Measurements from ENCODE around the gene BUB1. TPM values are rescaled to one million over a fixed set of nuclear protein-coding genes. Genes with fewer than 3 reads are reported as not detected.
A peak's percentile ranks its signal among the peaks of the same experiment; 100 is the strongest.
"Not testable (repeated sequence)": the region's sequence is repeated elsewhere in the genome, so short reads cannot be mapped to it uniquely, and the experiment has no call there.

Gene BUB1
- total RNA-seq, 1 experiment from 2014 or later = 174 TPM

- no peak for DNase-seq (ENCODE audit: low read depth)
Measured at GRCh38 chr2:110691612-110692258, 13.9 kb upstream of the BUB1 start.

DNA sequence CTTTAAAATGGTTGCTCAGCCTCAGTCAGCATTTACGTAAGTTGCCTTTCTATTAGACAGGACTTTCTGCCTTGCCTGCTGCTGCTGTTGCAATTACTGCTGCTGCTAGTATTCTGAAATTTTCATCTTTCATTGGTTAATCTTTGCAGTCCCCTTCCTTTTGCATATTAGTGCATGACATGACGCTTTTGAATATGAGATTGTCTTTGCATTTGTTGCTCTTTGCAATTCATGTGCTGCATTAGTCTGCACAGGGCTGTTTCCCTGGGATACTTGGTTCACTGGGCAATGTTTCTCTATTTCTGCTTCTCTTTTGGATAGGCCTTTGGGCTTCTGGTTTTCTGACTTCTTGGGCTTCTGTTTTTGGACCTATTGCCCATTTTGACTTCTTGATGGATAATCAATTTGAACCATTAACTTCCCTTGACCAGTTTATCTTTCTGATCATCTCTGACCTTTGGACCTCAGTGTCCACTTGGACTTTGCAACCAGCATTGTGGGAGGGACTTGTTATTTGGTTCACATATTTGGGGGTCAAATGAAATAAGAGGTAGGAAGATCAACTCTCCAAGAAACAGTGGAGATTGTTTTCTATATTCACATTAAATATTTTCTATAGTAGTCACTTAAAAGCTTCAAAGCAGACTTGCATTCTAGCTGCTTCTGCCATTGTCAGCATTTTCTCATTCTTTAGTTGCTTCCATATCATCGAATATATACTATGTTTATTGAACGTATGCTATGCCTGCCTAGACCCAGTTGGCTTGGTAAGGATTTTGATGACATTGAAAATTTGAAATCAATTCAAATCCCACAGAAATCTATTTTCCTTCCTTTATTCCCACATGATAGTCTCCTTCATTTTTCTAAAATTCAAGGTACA lies 12.5 kb upstream of the BUB1 start:
- no peak for DNase-seq (ENCODE audit: low read depth)

GRCh38 chr2:110688594-110689091 lies 10.8 kb upstream of the BUB1 start:
- peak; percentile 7 for DNase-seq (ENCODE audit: low read depth)

DNA sequence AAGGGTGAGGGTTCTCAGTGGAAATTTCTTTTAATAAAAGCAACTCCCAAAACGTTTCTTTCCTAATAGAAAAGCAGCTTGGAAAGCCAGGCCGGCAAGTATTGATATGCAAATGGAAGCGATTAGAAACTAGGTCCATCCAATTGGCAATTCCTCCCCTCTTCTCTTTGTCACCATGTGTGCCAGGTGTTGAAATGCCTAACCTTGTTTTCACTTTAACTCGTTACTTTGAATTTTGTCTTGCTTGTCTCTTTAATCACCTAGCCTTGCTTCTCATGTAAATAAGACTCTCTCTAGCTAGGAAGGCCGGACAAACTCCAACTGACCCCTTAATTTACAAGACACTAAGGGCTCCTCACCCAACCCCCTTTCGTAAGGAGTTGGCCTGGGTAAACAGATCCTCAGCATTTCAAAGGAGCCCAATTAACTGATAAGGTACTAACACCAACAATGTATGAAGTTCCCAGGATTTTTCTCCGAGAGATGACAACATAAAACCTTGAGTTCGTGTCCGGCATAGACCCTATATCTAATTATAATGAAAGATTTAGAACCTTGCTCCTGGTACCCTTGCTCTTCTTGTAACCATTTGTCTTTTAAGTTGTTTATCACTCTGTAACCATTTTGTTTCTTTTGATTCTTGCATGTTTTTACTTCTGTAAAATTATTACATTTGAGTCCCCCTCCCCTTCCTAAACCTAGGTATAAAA lies 10.1 kb upstream of the BUB1 start:
- not testable (repeated sequence) for DNase-seq (ENCODE audit: low read depth)

- no peak for DNase-seq (ENCODE audit: low read depth)
Measured at GRCh38 chr2:110682872-110683271, 5.0 kb upstream of the BUB1 start.

- no peak for DNase-seq (ENCODE audit: low read depth)
Measured at GRCh38 chr2:110682267-110682666, 4.4 kb upstream of the BUB1 start.

DNA sequence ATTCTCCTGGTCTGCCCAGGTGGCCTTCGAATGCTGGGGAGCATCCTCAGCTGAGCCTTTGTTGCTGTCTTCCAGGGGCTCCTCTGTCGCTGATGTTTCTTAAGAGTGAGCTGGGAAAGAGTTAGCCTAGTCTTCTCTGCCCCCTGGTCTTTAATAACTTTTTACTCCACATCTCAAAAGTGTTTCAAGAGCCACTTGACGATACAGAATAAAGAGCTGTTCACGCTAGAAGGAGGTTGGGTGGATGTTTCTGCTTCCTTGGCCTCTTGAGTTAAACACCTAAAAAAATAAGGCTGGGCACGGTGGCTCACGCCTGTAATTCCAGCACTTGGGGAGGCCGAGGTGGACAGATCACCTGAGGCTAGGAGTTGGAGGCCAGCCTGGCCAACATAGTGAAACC lies 2.8 kb upstream of the BUB1 start:
- DNase-seq (ENCODE audit: low read depth) = no peak

- DNase-seq (ENCODE audit: low read depth) = no peak
Measured at GRCh38 chr2:110679865-110680264, 2.0 kb upstream of the BUB1 start.

GRCh38 chr2:110679337-110679707 lies 1.5 kb upstream of the BUB1 start:
- DNase-seq (ENCODE audit: low read depth) = peak; percentile 15

- peak; percentile 43 for DNase-seq (ENCODE audit: low read depth)
Measured at GRCh38 chr2:110678457-110679336, 834 bp upstream of the BUB1 start.

- peak; percentile 6 for DNase-seq (ENCODE audit: low read depth)
Measured at GRCh38 chr2:110677080-110677479, 783 bp downstream of the BUB1 start.

GRCh38 chr2:110675679-110676078 lies 2.2 kb downstream of the BUB1 start:
- no peak for DNase-seq (ENCODE audit: low read depth)

DNA sequence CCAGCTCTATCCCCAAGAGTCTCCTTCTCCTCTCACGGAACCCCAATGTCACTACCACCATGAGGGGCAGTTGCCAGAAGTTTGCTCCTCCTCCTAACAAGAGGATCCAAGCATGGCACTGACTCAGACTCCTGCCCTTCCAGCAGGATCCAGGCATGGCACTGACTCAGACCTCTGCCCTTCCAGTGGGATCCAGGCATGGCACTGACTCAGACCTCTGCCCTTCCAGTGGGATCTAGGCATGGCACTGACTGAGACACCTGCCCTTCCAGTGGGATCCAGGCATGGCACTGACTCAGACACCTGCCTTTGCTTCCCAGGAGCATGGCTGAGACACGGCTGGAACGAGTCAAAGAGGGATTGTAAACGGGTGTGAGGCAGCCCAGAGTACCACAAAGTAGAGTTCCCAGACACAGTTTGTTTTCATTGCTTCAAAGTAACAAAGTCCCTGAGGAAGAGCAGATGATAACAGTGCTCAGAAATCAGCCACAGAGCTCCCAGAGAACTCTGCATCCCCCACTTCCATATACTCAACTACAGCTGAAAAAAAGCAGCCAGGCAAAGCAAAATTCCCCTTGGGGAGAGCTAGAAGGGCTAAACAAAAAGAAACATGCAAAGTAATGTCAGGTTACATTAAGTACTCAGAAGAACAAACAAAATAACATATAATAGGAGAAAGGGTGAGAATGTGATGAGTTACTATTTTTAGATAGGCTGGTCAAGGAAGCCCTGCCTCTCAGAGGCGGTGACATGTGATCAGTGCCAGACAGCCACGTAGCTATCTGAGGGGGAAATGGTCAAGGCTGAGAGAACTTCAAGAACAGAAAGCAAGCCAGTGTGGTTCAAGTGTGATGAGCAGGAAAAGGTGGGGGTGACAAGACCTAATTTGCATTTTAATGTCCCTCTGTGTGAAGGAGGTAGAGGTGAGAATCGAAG lies 3.0 kb downstream of the BUB1 start:
- peak; percentile 57 for DNase-seq (ENCODE audit: low read depth)

DNA sequence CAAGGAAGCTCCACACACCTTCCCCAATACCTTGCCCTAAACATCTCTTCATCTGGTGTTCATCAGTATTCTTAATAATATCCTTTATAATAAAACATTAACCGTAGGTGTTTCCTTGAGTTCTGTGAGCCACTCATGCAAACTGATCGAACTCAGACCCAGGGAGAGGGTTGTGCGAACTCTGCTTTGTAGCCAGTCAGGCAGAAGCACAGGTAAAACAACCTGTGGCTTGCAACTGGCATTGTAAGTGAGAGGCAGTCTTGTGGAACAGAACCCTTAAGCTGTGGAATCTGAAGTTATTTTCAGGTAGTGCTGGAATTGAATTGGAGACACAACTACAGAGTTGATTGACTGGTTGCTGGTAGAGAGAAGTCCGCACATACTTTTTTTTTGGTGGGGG lies 4.7 kb downstream of the BUB1 start:
- DNase-seq (ENCODE audit: low read depth) = no peak

DNA sequence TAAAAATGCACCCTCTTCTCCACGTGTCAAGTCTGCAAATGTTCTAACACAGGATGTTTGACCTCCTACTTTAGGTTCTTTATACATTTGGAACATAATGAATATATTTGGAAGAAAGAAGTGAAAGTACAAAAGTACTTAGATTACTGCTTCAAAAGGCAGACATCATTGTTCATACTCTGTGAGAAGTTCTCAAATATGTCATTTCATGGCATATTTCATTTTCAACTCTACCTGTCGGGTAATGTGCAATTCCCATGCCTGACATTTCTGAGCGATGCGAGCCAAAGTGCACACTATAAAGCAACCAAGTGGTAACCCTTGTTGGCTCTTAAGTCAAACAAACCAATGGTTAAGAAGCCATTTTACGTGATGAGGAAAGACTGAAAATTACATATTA lies 7.0 kb downstream of the BUB1 start:
- no peak for DNase-seq (ENCODE audit: low read depth)

- DNase-seq (ENCODE audit: low read depth) = no peak
Measured at GRCh38 chr2:110669079-110669478, 8.8 kb downstream of the BUB1 start.

GRCh38 chr2:110667071-110667470 lies 10.8 kb downstream of the BUB1 start:
- no peak for DNase-seq (ENCODE audit: low read depth)

GRCh38 chr2:110664135-110664534 lies 13.7 kb downstream of the BUB1 start:
- no peak for DNase-seq (ENCODE audit: low read depth)

DNA sequence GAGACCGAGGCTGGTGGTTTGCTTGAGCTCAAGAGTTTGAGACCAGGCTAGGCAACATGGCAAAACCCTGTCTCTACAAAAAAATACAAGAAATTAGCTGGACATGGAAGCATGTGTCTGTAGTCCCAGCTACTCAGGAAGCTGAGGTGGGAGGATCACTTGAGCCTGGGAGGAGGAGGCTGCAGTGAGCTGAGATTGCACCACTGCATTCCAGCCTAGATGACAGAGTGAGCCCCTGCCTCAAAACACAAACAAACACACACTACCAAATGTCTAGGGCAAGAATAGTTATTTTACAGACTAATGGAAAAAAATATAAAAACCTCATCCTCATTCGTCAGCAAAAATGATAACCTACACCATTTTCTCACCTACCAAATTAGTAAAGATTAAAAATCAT lies 15.3 kb downstream of the BUB1 start:
- DNase-seq (ENCODE audit: low read depth) = no peak

DNA sequence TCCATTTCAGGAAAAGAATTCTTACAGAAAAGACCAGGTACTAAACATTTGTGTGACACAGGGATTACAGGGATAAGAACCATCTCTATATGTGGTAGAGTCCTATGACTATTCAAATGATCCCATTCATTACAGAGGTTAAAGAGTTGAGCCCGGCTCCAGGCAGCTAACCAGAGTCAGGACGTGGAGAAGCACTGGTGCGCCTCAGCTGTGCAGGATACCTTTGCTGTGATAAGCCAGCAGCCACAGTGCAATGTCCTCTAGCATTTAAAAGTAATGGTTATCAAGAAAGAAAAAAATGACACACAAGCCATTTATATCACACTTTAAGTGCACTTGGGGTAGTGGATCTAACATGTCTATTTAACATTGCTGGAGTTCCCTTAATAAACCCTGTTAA lies 17.3 kb downstream of the BUB1 start:
- no peak for DNase-seq (ENCODE audit: low read depth)

Measured in RPMI7951 (cell line).